GM23248 (cell line): ENCODE data around the gene STOML3. TPM values are rescaled to one million over a fixed set of nuclear protein-coding genes. Genes with fewer than 3 reads are reported as not detected.

Source experiments
- DNase-seq: peaks from one replicate; pipeline ENCODE4 v3.0.0-alpha.2; 2015
- H2AFZ ChIP-seq: fragments of 200-600 bp; sonication (generic); 2 replicates; pipeline ENCODE4 v1.6.1; 2016; ENCODE audit warnings: antibody characterized with exemption
- H3F3A ChIP-seq: fragments of 200-600 bp; sonication (generic); 2 replicates; pipeline ENCODE4 v1.6.1; 2016; ENCODE audit warnings: mild to moderate bottlenecking, antibody characterized with exemption, mixed run types; ENCODE audit not compliant: insufficient read depth
- H3K27ac ChIP-seq: fragments of 200-600 bp; sonication (generic); 2 replicates; pipeline ENCODE4 v1.5.1; 2016; ENCODE audit warnings: mild to moderate bottlenecking
- H3K27me3 ChIP-seq: fragments of 200-600 bp; sonication (generic); replicated peaks from 2 replicates; pipeline ENCODE4 v1.6.1; 2016; ENCODE audit warnings: mild to moderate bottlenecking; ENCODE audit not compliant: insufficient read depth
- H3K36me3 ChIP-seq: fragments of 200-600 bp; sonication (generic); 2 replicates; pipeline ENCODE4 v1.6.1; 2016; ENCODE audit warnings: low read depth, mild to moderate bottlenecking
- H3K4me1 ChIP-seq: fragments of 200-600 bp; sonication (generic); 2 replicates; pipeline ENCODE4 v1.6.1; 2016; ENCODE audit warnings: mild to moderate bottlenecking; ENCODE audit not compliant: insufficient read depth
- H3K4me2 ChIP-seq: fragments of 200-600 bp; sonication (generic); one replicate; pipeline ENCODE4 v1.6.1; 2016; ENCODE audit warnings: mild to moderate bottlenecking; ENCODE audit not compliant: unreplicated experiment
- H3K4me3 ChIP-seq: fragments of 200-600 bp; sonication (generic); 2 replicates; pipeline ENCODE4 v1.5.1; 2016; ENCODE audit warnings: mild to moderate bottlenecking
- H3K79me2 ChIP-seq: fragments of 200-600 bp; sonication (generic); 2 replicates; pipeline ENCODE4 v1.6.1; 2016; ENCODE audit warnings: mild to moderate bottlenecking; ENCODE audit not compliant: insufficient read depth
- H3K9ac ChIP-seq: fragments of 200-600 bp; sonication (generic); 2 replicates; pipeline ENCODE4 v1.6.1; 2016; ENCODE audit warnings: mild to moderate bottlenecking
- H3K9me2 ChIP-seq: fragments of 200-600 bp; sonication (generic); 2 replicates; pipeline ENCODE4 v1.6.1; 2016; ENCODE audit warnings: mixed run types, mild to moderate bottlenecking, moderate library complexity; ENCODE audit not compliant: insufficient read depth
- H3K9me3 ChIP-seq: fragments of 200-600 bp; sonication (generic); one replicate; pipeline ENCODE4 v1.6.1; 2017; ENCODE audit warnings: low read depth
- H4K20me1 ChIP-seq: fragments of 200-600 bp; sonication (generic); 2 replicates; pipeline ENCODE4 v1.6.0; 2016; ENCODE audit not compliant: insufficient read depth
- EZH2 ChIP-seq: fragments of 200-600 bp; sonication (generic); IDR thresholded peaks from 2 replicates; pipeline ENCODE4 v1.6.1; 2018; ENCODE audit warnings: antibody characterized with exemption, mild to moderate bottlenecking; ENCODE audit not compliant: insufficient read depth, poor library complexity, severe bottlenecking
- EZH2phosphoT487 ChIP-seq: fragments of 200-600 bp; sonication (generic); IDR thresholded peaks from 2 replicates; pipeline ENCODE4 v1.6.1; 2018; ENCODE audit warnings: antibody characterized with exemption, moderate library complexity, mild to moderate bottlenecking, low read depth; ENCODE audit not compliant: insufficient read depth
- WGBS, 2 experiments: methylation state at CpG; one replicate each; pipeline ENCODE4 v1.1.6; 2015 to 2017; ENCODE audit warnings: low lambda C conversion rate in 2 of 2, low coverage in 1 of 2; ENCODE audit errors: missing lambda C conversion rate in 2 of 2; 5-methylcytosine and 5-hydroxymethylcytosine counted together
- in situ Hi-C: fragments of 300-500 bp; cut with MboI; formaldehyde crosslinking; loops from 2 replicates; pipeline ENCODE4 v1.15.0; 2020
- polyA plus RNA-seq: library from polyadenylated mRNA; unstranded; fragments of >200 nt; fragmentation: Nextera tagmentation; extraction: Ambion mirVana; gene quantifications from 2 replicates; pipeline ENCODE4 v1.2.1, GENCODE V29; 2016
- total RNA-seq: library from RNA; depleted of rRNA; stranded (reverse); fragments of >200 nt; shearing (Covaris generic); gene quantifications from 2 replicates; pipeline ENCODE4 v1.2.3, GENCODE V29; 2014

STOML3 gene
- total and polyA plus RNA-seq, 2 experiments from 2014 or later, result not detected

DNA sequence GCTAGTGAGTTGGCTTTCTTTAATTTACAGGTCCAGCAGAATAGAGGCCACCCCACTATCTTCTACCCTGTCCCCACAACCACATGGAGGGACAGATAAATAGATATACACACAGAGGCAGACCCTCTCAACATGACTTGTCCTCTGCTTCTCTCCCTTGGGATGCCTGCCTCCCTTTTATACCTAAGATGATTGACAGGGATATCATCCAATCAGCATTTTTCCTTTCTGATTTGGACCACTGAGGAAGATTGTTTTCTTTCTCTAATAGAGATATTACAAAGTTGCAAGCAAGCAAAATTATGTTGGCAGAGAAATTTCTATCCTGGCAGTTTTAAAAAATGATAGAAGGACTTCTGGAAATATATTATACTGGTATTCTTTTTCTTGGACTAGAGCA lies 35.8 kb downstream of the STOML3 start:
- Histone ChIP-seq H3K36me3 (no peaks in the 10 kb centered on the region), H3K4me1 (no peaks in the 10 kb centered on the region), H3K4me3 (no peak overlapping the region), H3K27ac (no peak overlapping the region), H2AFZ (no peak overlapping the region), H3F3A (no peaks in the 10 kb centered on the region), H3K9me3 (no peaks in the 10 kb centered on the region), H3K79me2 (no peaks in the 10 kb centered on the region), H3K4me2 (no peak overlapping the region), H3K9ac (no peak overlapping the region), H3K27me3 (no peaks in the 10 kb centered on the region), H3K9me2 (no peaks in the 10 kb centered on the region), H4K20me1 (no peaks in the 10 kb centered on the region)
- no peak for DNase-seq
- in situ Hi-C loops, result no loop called here
- TF ChIP-seq EZH2 (no peak), EZH2phosphoT487 (no peak)

DNA sequence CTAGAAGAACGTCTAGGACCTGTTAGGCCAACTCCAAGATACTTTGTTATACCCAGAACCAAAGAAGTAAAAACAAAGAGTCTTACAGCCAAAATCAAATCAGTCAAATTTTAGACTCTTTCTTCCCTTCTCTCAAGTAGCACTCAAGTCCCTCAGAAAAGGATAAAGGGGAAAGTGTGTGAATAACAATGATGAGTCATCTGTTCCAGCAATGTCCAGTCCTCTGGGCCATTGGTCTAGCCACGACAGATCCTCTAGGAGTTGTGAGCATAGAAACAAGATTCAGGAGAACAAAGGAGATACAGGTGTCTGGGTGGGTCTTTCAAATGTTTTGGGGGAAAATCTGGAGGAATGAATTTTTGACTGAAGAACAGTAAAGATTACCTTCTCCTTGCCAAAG lies 36.3 kb downstream of the STOML3 start:
- Histone ChIP-seq H3K9ac (no peak overlapping the region), H3K27ac (no peak overlapping the region), H3K27me3 (no peaks in the 10 kb centered on the region), H3K4me1 (no peaks in the 10 kb centered on the region), H3K9me3 (no peaks in the 10 kb centered on the region), H3K36me3 (no peaks in the 10 kb centered on the region), H3K9me2 (no peaks in the 10 kb centered on the region), H3K79me2 (no peaks in the 10 kb centered on the region), H3K4me3 (no peak overlapping the region), H3F3A (no peaks in the 10 kb centered on the region), H3K4me2 (no peak overlapping the region), H4K20me1 (no peaks in the 10 kb centered on the region), H2AFZ (no peak overlapping the region)
- in situ Hi-C loops, result no loop called here
- DNase-seq, result peak; percentile 7
- 4 to 7% methylated on average over 2 of the region's 2 CpGs for WGBS, 2 experiments
- no peak for TF ChIP-seq EZH2phosphoT487
- TF ChIP-seq EZH2, result no peak

DNA sequence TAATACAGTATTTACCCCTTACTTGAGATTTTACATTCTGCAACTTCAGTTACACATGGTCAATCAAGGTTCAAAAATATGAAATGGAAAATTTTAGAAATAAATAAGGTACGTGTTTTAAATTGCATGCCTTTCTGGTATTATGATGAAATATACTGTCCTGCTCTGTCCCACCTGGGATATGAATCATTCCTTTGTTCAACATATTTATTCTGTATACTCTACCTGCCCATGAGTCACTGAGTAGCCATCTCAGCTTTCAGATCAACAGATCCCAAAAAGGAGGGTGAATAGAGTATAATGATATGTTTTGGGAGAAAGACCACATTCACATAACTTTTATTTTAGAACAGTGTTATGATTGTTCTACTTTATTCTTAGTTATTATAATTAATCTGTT lies 37.8 kb downstream of the STOML3 start:
- Histone ChIP-seq H4K20me1 (no peaks in the 10 kb centered on the region), H3K4me1 (no peaks in the 10 kb centered on the region)
- in situ Hi-C loops, result no loop called here

DNA sequence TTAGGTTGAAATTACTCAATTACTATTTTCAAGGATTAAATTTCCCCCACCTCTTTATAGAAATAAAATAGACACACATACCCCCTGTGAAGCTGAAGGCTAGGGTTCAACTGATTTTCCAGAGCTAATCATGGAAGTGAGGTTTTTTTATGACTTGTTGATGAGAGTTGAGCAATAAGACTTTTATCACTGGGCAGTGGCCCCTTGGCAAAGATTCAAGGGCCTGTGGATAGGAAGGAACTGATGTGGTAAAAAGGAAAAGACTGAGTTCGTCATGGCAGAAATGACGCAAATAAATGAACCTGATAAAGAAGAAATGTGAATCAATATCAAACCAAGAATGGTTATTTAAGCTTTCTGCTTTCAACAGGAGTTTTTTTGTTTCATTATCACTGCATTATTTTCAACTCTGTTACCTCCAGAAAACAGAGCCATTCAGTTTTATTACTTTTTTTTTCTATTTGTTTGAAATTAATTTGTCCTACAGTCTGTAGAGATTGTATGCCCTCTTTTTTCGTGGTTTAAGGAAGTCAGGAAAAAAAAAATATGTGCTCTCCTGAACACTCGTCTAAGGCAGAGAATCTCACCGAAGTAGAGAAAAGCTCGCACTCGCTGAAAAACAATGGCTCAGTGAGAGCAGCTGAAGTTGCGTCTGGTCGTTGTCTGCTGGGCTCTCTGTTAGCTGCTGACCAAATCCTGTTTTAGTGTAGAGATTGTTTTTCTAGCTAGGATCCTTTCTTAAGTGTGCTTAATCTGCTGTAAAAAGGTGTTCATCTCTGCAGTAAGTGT lies 38.9 kb downstream of the STOML3 start:
- no peaks in the 10 kb centered on the region for H4K20me1 ChIP-seq

More for the DNA sequence above, 37.8 kb downstream of the STOML3 start:
- no peak overlapping the region for H3K4me3 ChIP-seq
- no peak for DNase-seq
- no peaks in the 10 kb centered on the region for H3K9me2 ChIP-seq
- H3K9ac ChIP-seq, result no peak overlapping the region
- TF ChIP-seq EZH2, result no peak
- TF ChIP-seq EZH2phosphoT487, result no peak
- no peaks in the 10 kb centered on the region for H3K79me2 ChIP-seq
- no peak overlapping the region for H3K27ac ChIP-seq
- 33 to 37% methylated on average over 1 of the region's 1 CpG for WGBS, 2 experiments
- H3K4me2 ChIP-seq, result no peak overlapping the region
- no peaks in the 10 kb centered on the region for H3K36me3 ChIP-seq
- H3K27me3 ChIP-seq, result no peaks in the 10 kb centered on the region
- no peaks in the 10 kb centered on the region for H3K9me3 ChIP-seq
- H3F3A ChIP-seq, result no peaks in the 10 kb centered on the region
- H2AFZ ChIP-seq, result no peak overlapping the region

More for the DNA sequence above, 38.9 kb downstream of the STOML3 start:
- WGBS, 2 experiments, result 49 to 54% methylated on average over 9 of the region's 9 CpGs
- TF ChIP-seq EZH2, result no peak
- TF ChIP-seq EZH2phosphoT487, result no peak
- H3K27me3 ChIP-seq, result no peaks in the 10 kb centered on the region
- no peaks in the 10 kb centered on the region for H3K79me2 ChIP-seq
- in situ Hi-C loops, result no loop called here
- H3K9me3 ChIP-seq, result no peaks in the 10 kb centered on the region
- no peaks in the 10 kb centered on the region for H3K9me2 ChIP-seq
- H3K36me3 ChIP-seq, result no peaks in the 10 kb centered on the region
- H3K4me1 ChIP-seq, result no peaks in the 10 kb centered on the region
- H3K27ac ChIP-seq, result no peak overlapping the region
- no peak overlapping the region for H3K4me3 ChIP-seq
- H3K9ac ChIP-seq, result no peak overlapping the region
- no peak overlapping the region for H3K4me2 ChIP-seq
- H2AFZ ChIP-seq, result no peak overlapping the region
- no peaks in the 10 kb centered on the region for H3F3A ChIP-seq
- no peak for DNase-seq
